HepG2 (cell line): ENCODE measurements around the gene LRRN4CL. TPM values are rescaled to one million over a fixed set of nuclear protein-coding genes. Genes with fewer than 3 reads are reported as not detected.

Experiments used
- HNRNPK ChIP-seq: fragments of 200-400 bp; formaldehyde crosslinking; IDR thresholded peaks from 2 replicates; pipeline ENCODE4 v1.6.1; 2018; ENCODE audit warnings: low read length, low read depth, moderate library complexity, mild to moderate bottlenecking; ENCODE audit not compliant: poor library complexity, severe bottlenecking
- HOXA7 ChIP-seq: sonication (generic); formaldehyde crosslinking; IDR thresholded peaks from 2 replicates; pipeline ENCODE4 v1.8.1; 2022; ENCODE audit warnings: mild to moderate bottlenecking, missing genetic modification reagents, moderate library complexity
- MEF2D ChIP-seq: sonication (generic); formaldehyde crosslinking; IDR thresholded peaks from 2 replicates; pipeline ENCODE4 v1.5.1; 2020; ENCODE audit warnings: mild to moderate bottlenecking, missing genetic modification reagents
- NBN ChIP-seq: fragments of 450-650 bp; conservative IDR thresholded peaks from 2 replicates; pipeline ENCODE4 v1.6.1; 2017
- TAF15 ChIP-seq: fragments of 200-400 bp; formaldehyde crosslinking; IDR thresholded peaks from one replicate; pipeline ENCODE4 v1.6.1; 2018; ENCODE audit warnings: mild to moderate bottlenecking, low read depth, low read length; ENCODE audit not compliant: poor library complexity, severe bottlenecking
- ZNF317 ChIP-seq: sonication (generic); formaldehyde crosslinking; IDR thresholded peaks from 2 replicates; pipeline ENCODE4 v1.5.0; 2020; ENCODE audit warnings: mild to moderate bottlenecking, missing genetic modification reagents
- ZNF605 ChIP-seq: sonication (generic); formaldehyde crosslinking; IDR thresholded peaks from 2 replicates; pipeline ENCODE4 v1.8.0; 2022; ENCODE audit warnings: mild to moderate bottlenecking, missing genetic modification reagents
- polyA plus RNA-seq, 8 experiments: library from polyadenylated mRNA; depleted of rRNA in 3 of 8; stranded (reverse) in 7 of 8; unstranded in 1 of 8; fragments of >200 nt; fragmentation: Illumina TruSeq in 4 of 8; extraction: Trizol in 4 of 8; gene quantifications; 2 replicates each; pipeline versions ENCODE4 v1.2.1 to v1.2.3, GENCODE V29; 2011 to 2016; ENCODE audit warnings: low read depth in 4 of 8, missing spikeins in 1 of 8, mixed read lengths in 1 of 8; ENCODE audit not compliant: insufficient read depth in 1 of 8
- total RNA-seq, 5 experiments: library from RNA; depleted of rRNA; stranded (reverse); fragments of >200 nt; fragmentation: Illumina TruSeq; extraction: Trizol; gene quantifications; 2 replicates each; pipeline ENCODE4 v1.2.3, GENCODE V29; 2016; ENCODE audit warnings: low read depth in 1 of 5
- TF ChIP-seq, protein P1 (sequence below), 2 experiments: sonication (generic) in 1 of 2; formaldehyde crosslinking in 1 of 2; IDR thresholded peaks; 2 replicates each; pipeline versions ENCODE4 v1.4.0 to v1.6.1; 2016 to 2020; ENCODE audit warnings: borderline replicate concordance in 1 of 2, low read depth in 1 of 2, mild to moderate bottlenecking in 1 of 2, missing genetic modification reagents in 1 of 2
- TF ChIP-seq, protein P2 (sequence below): sonication (generic); formaldehyde crosslinking; IDR thresholded peaks from 2 replicates; pipeline ENCODE4 v1.4.0; 2020; ENCODE audit warnings: missing genetic modification reagents
- TF ChIP-seq, protein P3 (sequence below): sonication (generic); formaldehyde crosslinking; IDR thresholded peaks from 2 replicates; pipeline ENCODE4 v1.4.0; 2020; ENCODE audit warnings: low read depth, missing genetic modification reagents

LRRN4CL gene
- total and polyA plus RNA-seq, 2 of the 13 experiments (the other 11 are each of a cell fraction or from before 2014, with no cell fraction given): 0.11 TPM; not detected in 1

DNA sequence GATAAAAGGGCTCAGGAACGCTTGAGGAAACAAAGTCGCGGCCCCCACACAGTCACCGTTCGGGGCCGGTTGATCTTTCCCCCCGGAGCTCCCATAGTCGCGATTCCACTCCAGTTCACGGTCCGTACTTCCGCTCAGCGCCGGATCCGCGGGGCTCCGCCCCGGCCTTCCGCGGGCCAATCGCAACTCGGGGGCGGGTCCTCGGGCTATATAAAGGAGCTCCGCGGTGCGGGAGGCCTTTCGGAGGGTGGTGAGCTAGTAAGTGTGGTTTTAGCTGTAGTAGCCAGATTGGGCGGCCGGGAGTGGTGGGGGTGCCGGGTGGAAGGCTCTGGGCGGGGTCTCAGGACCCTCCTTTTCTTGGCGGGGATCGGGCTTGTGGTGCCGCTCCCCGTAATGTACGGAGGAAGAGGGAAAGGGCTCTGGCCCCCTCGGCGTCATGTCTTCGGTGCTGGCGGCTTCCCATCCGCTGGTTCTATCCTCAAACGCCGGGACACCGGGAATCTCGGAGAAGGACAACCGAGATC lies 24.2 kb downstream of the LRRN4CL start, which contains the start of the genes C11orf98 and CSKMT (continued):
- TF ChIP-seq, protein P1, sequence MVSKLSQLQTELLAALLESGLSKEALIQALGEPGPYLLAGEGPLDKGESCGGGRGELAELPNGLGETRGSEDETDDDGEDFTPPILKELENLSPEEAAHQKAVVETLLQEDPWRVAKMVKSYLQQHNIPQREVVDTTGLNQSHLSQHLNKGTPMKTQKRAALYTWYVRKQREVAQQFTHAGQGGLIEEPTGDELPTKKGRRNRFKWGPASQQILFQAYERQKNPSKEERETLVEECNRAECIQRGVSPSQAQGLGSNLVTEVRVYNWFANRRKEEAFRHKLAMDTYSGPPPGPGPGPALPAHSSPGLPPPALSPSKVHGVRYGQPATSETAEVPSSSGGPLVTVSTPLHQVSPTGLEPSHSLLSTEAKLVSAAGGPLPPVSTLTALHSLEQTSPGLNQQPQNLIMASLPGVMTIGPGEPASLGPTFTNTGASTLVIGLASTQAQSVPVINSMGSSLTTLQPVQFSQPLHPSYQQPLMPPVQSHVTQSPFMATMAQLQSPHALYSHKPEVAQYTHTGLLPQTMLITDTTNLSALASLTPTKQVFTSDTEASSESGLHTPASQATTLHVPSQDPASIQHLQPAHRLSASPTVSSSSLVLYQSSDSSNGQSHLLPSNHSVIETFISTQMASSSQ (IDR thresholded peaks at IDR 0.05; ENCODE audit: low read depth): no peak
- TF ChIP-seq, protein P1 (CRISPR knock-in tag; IDR thresholded peaks at IDR 0.05; ENCODE audit: borderline replicate concordance): no peak; the same call in 1 of the 2 replicates
- TF ChIP-seq, protein P2, sequence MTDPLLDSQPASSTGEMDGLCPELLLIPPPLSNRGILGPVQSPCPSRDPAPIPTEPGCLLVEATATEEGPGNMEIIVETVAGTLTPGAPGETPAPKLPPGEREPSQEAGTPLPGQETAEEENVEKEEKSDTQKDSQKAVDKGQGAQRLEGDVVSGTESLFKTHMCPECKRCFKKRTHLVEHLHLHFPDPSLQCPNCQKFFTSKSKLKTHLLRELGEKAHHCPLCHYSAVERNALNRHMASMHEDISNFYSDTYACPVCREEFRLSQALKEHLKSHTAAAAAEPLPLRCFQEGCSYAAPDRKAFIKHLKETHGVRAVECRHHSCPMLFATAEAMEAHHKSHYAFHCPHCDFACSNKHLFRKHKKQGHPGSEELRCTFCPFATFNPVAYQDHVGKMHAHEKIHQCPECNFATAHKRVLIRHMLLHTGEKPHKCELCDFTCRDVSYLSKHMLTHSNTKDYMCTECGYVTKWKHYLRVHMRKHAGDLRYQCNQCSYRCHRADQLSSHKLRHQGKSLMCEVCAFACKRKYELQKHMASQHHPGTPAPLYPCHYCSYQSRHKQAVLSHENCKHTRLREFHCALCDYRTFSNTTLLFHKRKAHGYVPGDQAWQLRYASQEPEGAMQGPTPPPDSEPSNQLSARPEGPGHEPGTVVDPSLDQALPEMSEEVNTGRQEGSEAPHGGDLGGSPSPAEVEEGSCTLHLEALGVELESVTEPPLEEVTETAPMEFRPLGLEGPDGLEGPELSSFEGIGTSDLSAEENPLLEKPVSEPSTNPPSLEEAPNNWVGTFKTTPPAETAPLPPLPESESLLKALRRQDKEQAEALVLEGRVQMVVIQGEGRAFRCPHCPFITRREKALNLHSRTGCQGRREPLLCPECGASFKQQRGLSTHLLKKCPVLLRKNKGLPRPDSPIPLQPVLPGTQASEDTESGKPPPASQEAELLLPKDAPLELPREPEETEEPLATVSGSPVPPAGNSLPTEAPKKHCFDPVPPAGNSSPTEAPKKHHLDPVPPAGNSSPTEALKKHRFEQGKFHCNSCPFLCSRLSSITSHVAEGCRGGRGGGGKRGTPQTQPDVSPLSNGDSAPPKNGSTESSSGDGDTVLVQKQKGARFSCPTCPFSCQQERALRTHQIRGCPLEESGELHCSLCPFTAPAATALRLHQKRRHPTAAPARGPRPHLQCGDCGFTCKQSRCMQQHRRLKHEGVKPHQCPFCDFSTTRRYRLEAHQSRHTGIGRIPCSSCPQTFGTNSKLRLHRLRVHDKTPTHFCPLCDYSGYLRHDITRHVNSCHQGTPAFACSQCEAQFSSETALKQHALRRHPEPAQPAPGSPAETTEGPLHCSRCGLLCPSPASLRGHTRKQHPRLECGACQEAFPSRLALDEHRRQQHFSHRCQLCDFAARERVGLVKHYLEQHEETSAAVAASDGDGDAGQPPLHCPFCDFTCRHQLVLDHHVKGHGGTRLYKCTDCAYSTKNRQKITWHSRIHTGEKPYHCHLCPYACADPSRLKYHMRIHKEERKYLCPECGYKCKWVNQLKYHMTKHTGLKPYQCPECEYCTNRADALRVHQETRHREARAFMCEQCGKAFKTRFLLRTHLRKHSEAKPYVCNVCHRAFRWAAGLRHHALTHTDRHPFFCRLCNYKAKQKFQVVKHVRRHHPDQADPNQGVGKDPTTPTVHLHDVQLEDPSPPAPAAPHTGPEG (CRISPR knock-in tag): peak; percentile 89
- TF ChIP-seq MEF2D (CRISPR knock-in tag) (no peak), TAF15 (peak; percentile 99), HNRNPK (peak; percentile 74), ZNF317 (CRISPR knock-in tag) (peak; percentile 82), ZNF605 (peak; percentile 85), NBN (no peak), HOXA7 (no peak)
- TF ChIP-seq, protein P3, sequence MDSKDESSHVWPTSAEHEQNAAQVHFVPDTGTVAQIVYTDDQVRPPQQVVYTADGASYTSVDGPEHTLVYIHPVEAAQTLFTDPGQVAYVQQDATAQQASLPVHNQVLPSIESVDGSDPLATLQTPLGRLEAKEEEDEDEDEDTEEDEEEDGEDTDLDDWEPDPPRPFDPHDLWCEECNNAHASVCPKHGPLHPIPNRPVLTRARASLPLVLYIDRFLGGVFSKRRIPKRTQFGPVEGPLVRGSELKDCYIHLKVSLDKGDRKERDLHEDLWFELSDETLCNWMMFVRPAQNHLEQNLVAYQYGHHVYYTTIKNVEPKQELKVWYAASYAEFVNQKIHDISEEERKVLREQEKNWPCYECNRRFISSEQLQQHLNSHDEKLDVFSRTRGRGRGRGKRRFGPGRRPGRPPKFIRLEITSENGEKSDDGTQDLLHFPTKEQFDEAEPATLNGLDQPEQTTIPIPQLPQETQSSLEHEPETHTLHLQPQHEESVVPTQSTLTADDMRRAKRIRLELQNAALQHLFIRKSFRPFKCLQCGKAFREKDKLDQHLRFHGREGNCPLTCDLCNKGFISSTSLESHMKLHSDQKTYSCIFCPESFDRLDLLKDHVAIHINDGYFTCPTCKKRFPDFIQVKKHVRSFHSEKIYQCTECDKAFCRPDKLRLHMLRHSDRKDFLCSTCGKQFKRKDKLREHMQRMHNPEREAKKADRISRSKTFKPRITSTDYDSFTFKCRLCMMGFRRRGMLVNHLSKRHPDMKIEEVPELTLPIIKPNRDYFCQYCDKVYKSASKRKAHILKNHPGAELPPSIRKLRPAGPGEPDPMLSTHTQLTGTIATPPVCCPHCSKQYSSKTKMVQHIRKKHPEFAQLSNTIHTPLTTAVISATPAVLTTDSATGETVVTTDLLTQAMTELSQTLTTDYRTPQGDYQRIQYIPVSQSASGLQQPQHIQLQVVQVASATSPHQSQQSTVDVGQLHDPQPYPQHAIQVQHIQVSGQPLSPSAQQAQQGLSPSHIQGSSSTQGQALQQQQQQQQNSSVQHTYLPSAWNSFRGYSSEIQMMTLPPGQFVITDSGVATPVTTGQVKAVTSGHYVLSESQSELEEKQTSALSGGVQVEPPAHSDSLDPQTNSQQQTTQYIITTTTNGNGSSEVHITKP (CRISPR knock-in tag): 0 out of 2 replicates have a peak, but pooled peaks have one; percentile 39
